IMR-90 (cell line): ENCODE results near the gene CCR3. TPM values are rescaled to one million over a fixed set of nuclear protein-coding genes. Genes with fewer than 3 reads are reported as not detected.

Experiments
- ATAC-seq: fragments of 200-7000 bp; cut with Tn5 transposase; 2 replicates; pipeline ENCODE4 v1.9.1; 2020; ENCODE audit warnings: low read depth, mild to moderate bottlenecking, moderate library complexity
- BruUV-seq: library from RNA; stranded (reverse); fragments of 400-500 nt; replicated peaks from 2 replicates; lab custom pipeline; 2021; lab: Mats Ljungman, UMichigan
- CTCF ChIA-PET: fragments of 300-600 bp; formaldehyde crosslinking; extraction: SDS; loops from one replicate; lab custom pipeline; 2021; ENCODE audit warnings: antibody characterized with exemption; lab: Yijun Ruan, JAX
- POLR2A ChIA-PET: fragments of 300-600 bp; sonication (Branson Sonifier 250); formaldehyde crosslinking; loops from one replicate; lab custom pipeline; 2022; ENCODE audit warnings: antibody characterized with exemption; ENCODE audit not compliant: unreplicated experiment; lab: Charles Lee
- DNase-seq: peaks from one replicate; pipeline ENCODE4 v3.0.0; 2013
- H2AFZ ChIP-seq: replicated peaks from 2 replicates; pipeline ENCODE3; 2013; ENCODE audit warnings: low read length, mild to moderate bottlenecking; ENCODE audit not compliant: poor library complexity
- H2AK5ac ChIP-seq: 2 replicates; pipeline ENCODE4 v1.6.1; 2013; ENCODE audit warnings: low read depth, low read length, inconsistent platforms
- H2AK9ac ChIP-seq: replicated peaks from 2 replicates; pipeline ENCODE3; 2013; ENCODE audit warnings: mild to moderate bottlenecking, low read depth, low read length, moderate library complexity; ENCODE audit not compliant: poor library complexity
- H2BK120ac ChIP-seq: 2 replicates; pipeline ENCODE4 v1.6.1; 2013; ENCODE audit warnings: low read depth, low read length, inconsistent platforms
- H2BK15ac ChIP-seq: 3 replicates; pipeline ENCODE4 v1.6.1; 2013; ENCODE audit warnings: low read depth, low read length, inconsistent platforms
- H2BK20ac ChIP-seq: 2 replicates; pipeline ENCODE4 v1.6.1; 2013; ENCODE audit warnings: low read depth, mild to moderate bottlenecking, inconsistent platforms, low read length, moderate library complexity
- H2BK5ac ChIP-seq: 2 replicates; pipeline ENCODE4 v1.6.1; 2013; ENCODE audit warnings: mild to moderate bottlenecking, low read depth, low read length, inconsistent platforms; ENCODE audit not compliant: poor library complexity, severe bottlenecking
- H3K14ac ChIP-seq: replicated peaks from 2 replicates; pipeline ENCODE4 v1.6.1; 2013; ENCODE audit warnings: low read depth, low read length, inconsistent platforms
- H3K18ac ChIP-seq: 2 replicates; pipeline ENCODE4 v1.6.1; 2013; ENCODE audit warnings: low read depth, low read length, control low read depth
- H3K23ac ChIP-seq: 2 replicates; pipeline ENCODE4 v1.6.1; 2013; ENCODE audit warnings: low read depth, low read length, inconsistent platforms
- H3K27ac ChIP-seq: 2 replicates; pipeline ENCODE4 v1.5.1; 2013; ENCODE audit warnings: mild to moderate bottlenecking, control low read depth, low read length; ENCODE audit not compliant: insufficient read depth
- H3K27me3 ChIP-seq: 2 replicates; pipeline ENCODE4 v1.6.1; 2013; ENCODE audit warnings: low read length; ENCODE audit not compliant: control insufficient read depth, insufficient read depth
- H3K36me3 ChIP-seq: 2 replicates; pipeline ENCODE4 v1.6.1; 2013; ENCODE audit warnings: low read length, mixed read lengths; ENCODE audit not compliant: control insufficient read depth, insufficient read depth
- H3K4ac ChIP-seq: 2 replicates; pipeline ENCODE4 v1.6.1; 2013; ENCODE audit warnings: low read depth, low read length, inconsistent platforms
- H3K4me1 ChIP-seq: 2 replicates; pipeline ENCODE4 v1.6.1; 2013; ENCODE audit warnings: low read length, mixed read lengths; ENCODE audit not compliant: control insufficient read depth, insufficient read depth
- H3K4me2 ChIP-seq: 2 replicates; pipeline ENCODE4 v1.6.1; 2013; ENCODE audit warnings: low read depth, mild to moderate bottlenecking, control low read depth, low read length, moderate library complexity
- H3K4me3 ChIP-seq: 2 replicates; pipeline ENCODE4 v1.5.1; 2013; ENCODE audit warnings: low read depth, mild to moderate bottlenecking, control low read depth, low read length, moderate library complexity; ENCODE audit not compliant: insufficient read depth
- H3K56ac ChIP-seq: 2 replicates; pipeline ENCODE4 v1.6.1; 2013; ENCODE audit warnings: low read length, inconsistent platforms; ENCODE audit not compliant: insufficient read depth; ENCODE audit errors: extremely low read depth
- H3K79me1 ChIP-seq, 2 experiments: 2 replicates each; pipeline ENCODE4 v1.6.1; 2013; ENCODE audit warnings: low read length in 2 of 2, inconsistent platforms in 1 of 2, low read depth in 1 of 2
- H3K9ac ChIP-seq: 2 replicates; pipeline ENCODE4 v1.6.1; 2013; ENCODE audit warnings: low read depth, low read length, control low read depth
- H3K9me1 ChIP-seq: 2 replicates; pipeline ENCODE4 v1.6.1; 2013; ENCODE audit warnings: low read length, inconsistent platforms; ENCODE audit not compliant: insufficient read depth
- H3K9me3 ChIP-seq: 2 replicates; pipeline ENCODE4 v1.6.1; 2013; ENCODE audit warnings: low read length; ENCODE audit not compliant: control insufficient read depth, insufficient read depth
- H4K20me1 ChIP-seq: 2 replicates; pipeline ENCODE4 v1.6.1; 2013; ENCODE audit warnings: low read length, inconsistent platforms; ENCODE audit not compliant: insufficient read depth
- H4K5ac ChIP-seq: 2 replicates; pipeline ENCODE4 v1.6.1; 2013; ENCODE audit warnings: mild to moderate bottlenecking, low read depth, low read length, control low read depth
- H4K8ac ChIP-seq, 2 experiments: 2 replicates each; pipeline ENCODE4 v1.6.1; 2013; ENCODE audit warnings: low read depth in 2 of 2, low read length in 2 of 2, control low read depth in 1 of 2, inconsistent platforms in 1 of 2
- H4K91ac ChIP-seq: 2 replicates; pipeline ENCODE4 v1.6.1; 2013; ENCODE audit warnings: low read depth, low read length, inconsistent platforms; ENCODE audit not compliant: insufficient read depth
- CHD1 ChIP-seq: IDR thresholded peaks from 2 replicates; pipeline ENCODE4 v1.6.1; 2012; ENCODE audit warnings: low read depth, low read length, improper control_type of control experiment
- CTCF ChIP-seq: conservative IDR thresholded peaks from 2 replicates; pipeline ENCODE4 v1.5.1; 2012; ENCODE audit warnings: mild to moderate bottlenecking, low read depth, low read length, improper control_type of control experiment
- ELK1 ChIP-seq: fragments of 150-350 bp; IDR thresholded peaks from 2 replicates; pipeline ENCODE4 v1.6.1; 2016; ENCODE audit warnings: low read depth, mild to moderate bottlenecking, low read length, moderate library complexity, borderline replicate concordance
- FOS ChIP-seq: fragments of 150-350 bp; IDR thresholded peaks from 2 replicates; pipeline ENCODE4 v1.6.1; 2016; ENCODE audit warnings: low read depth, low read length
- MAFK ChIP-seq: IDR thresholded peaks from 2 replicates; pipeline ENCODE4 v1.6.1; 2012; ENCODE audit warnings: low read depth, low read length, improper control_type of control experiment
- POLR2A ChIP-seq: IDR thresholded peaks from 2 replicates; pipeline ENCODE4 v1.6.1; 2012; ENCODE audit warnings: mild to moderate bottlenecking, low read depth, low read length
- RAD21 ChIP-seq: IDR thresholded peaks from 2 replicates; pipeline ENCODE4 v1.6.1; 2012; ENCODE audit warnings: low read length, improper control_type of control experiment
- RCOR1 ChIP-seq: IDR thresholded peaks from 2 replicates; pipeline ENCODE4 v1.6.1; 2012; ENCODE audit warnings: mild to moderate bottlenecking, low read length, improper control_type of control experiment; ENCODE audit not compliant: insufficient replicate concordance
- SMC3 ChIP-seq: fragments of 150-350 bp; IDR thresholded peaks from 2 replicates; pipeline ENCODE4 v1.6.1; 2016; ENCODE audit warnings: low read depth, mild to moderate bottlenecking, antibody characterized with exemption, low read length, moderate library complexity
- WGBS, 2 experiments: methylation state at CpG; one replicate each; pipeline versions ENCODE4 v1.1.5 to v1.1.7; 2013; ENCODE audit warnings: missing lambda C conversion rate in 2 of 2; ENCODE audit not compliant: insufficient read length in 1 of 2; ENCODE audit errors: extremely low coverage in 2 of 2; 5-methylcytosine and 5-hydroxymethylcytosine counted together
- dilution Hi-C: fragments of 300-500 bp; cut with HindIII; formaldehyde crosslinking; loops from one replicate; pipeline ENCODE4 v1.14.3; 2018; ENCODE audit warnings: low sequenced_read_pairs; ENCODE audit not compliant: unreplicated experiment
- in situ Hi-C: fragments of 300-500 bp; cut with MboI; formaldehyde crosslinking; loops from 3 replicates; pipeline ENCODE4 v1.14.3; 2019; ENCODE audit warnings: low sequenced_read_pairs, inconsistent platforms, mixed read lengths
- intact Hi-C: fragments of 100-400 bp; cut with micrococcal nuclease; formaldehyde crosslinking; loops from 2 replicates; pipeline ENCODE4 v1.10.0; 2022
- polyA plus RNA-seq, 3 experiments: library from polyadenylated mRNA; depleted of rRNA; stranded (reverse); fragments of >200 nt; gene quantifications; 2 replicates each; pipeline ENCODE4 v1.2.3, GENCODE V29; 2012; ENCODE audit warnings: low replicate concordance in 1 of 3
- total RNA-seq: library from RNA; depleted of rRNA; stranded (reverse); fragments of >200 nt; gene quantifications from 2 replicates; pipeline ENCODE4 v1.2.3, GENCODE V29; 2012

The CCR3 gene
- total and polyA plus RNA-seq, 2 of the 4 experiments (the other 2 are of a cell fraction) = not detected

- DNase-seq (no peak), ATAC-seq (no peak)
- Histone ChIP-seq H2BK20ac (no peak overlapping the region), H2AFZ (no peak overlapping the region), H3K9me1 (no peaks in the 10 kb centered on the region), H3K56ac (no peak overlapping the region), H2BK120ac (no peak overlapping the region), H3K36me3 (no peaks in the 10 kb centered on the region), H3K27ac (no peak overlapping the region), H4K20me1 (no peaks in the 10 kb centered on the region), H3K4me2 (no peak overlapping the region), H3K18ac (no peak overlapping the region), H3K9me3 (no peaks in the 10 kb centered on the region), H4K5ac (no peak overlapping the region), H2BK15ac (no peak overlapping the region), H3K27me3 (peaks cover 5% of the 10 kb centered on the region), H4K8ac (no peak overlapping the region), H3K9ac (no peak overlapping the region), H3K23ac (no peak overlapping the region), H2AK9ac (no peak overlapping the region), H3K4me1 (no peaks in the 10 kb centered on the region), H4K91ac (no peak overlapping the region), H3K4ac (no peak overlapping the region), H2AK5ac (no peak overlapping the region), H3K14ac (no peak overlapping the region), H3K79me1 (no peaks in the 10 kb centered on the region), H3K4me3 (no peak overlapping the region), H2BK5ac (no peak overlapping the region)
- no TSS peak for BruUV-seq
- dilution Hi-C loops = no loop called here
- no CpG with 5 or more reads among the region's 4 CpGs for WGBS, 2 experiments
- intact Hi-C loops = no loop called here
- TF ChIP-seq CTCF = no peak
- TF ChIP-seq CHD1 = no peak
- no peak for TF ChIP-seq FOS
- no peak for TF ChIP-seq RAD21
- TF ChIP-seq MAFK = no peak
- TF ChIP-seq POLR2A = no peak
- TF ChIP-seq RCOR1 = no peak
- no peak for TF ChIP-seq SMC3
- no peak for TF ChIP-seq ELK1
- CTCF ChIA-PET = no interaction called here
- in situ Hi-C loops = no loop called here
- POLR2A ChIA-PET = no interaction called here
These were observed 20.9 kb upstream of the CCR3 start for GRCh38 chr3:46221391-46221790.
